Stimulated activated CD8-positive, alpha-beta memory T cell treated with anti-CD3 and anti-CD28 coated beads, Interleukin-12 subunit alpha, Interleukin-12 subunit beta, amount 100 ng/mL, for 4 hours (primary cell): Measurements from ENCODE around the gene TBC1D14.

ENCODE experiments used
- DNase-seq: peaks from one replicate; pipeline ENCODE4 v3.0.0-alpha.2; 2020; ENCODE audit warnings: low read depth

Gene TBC1D14

DNA sequence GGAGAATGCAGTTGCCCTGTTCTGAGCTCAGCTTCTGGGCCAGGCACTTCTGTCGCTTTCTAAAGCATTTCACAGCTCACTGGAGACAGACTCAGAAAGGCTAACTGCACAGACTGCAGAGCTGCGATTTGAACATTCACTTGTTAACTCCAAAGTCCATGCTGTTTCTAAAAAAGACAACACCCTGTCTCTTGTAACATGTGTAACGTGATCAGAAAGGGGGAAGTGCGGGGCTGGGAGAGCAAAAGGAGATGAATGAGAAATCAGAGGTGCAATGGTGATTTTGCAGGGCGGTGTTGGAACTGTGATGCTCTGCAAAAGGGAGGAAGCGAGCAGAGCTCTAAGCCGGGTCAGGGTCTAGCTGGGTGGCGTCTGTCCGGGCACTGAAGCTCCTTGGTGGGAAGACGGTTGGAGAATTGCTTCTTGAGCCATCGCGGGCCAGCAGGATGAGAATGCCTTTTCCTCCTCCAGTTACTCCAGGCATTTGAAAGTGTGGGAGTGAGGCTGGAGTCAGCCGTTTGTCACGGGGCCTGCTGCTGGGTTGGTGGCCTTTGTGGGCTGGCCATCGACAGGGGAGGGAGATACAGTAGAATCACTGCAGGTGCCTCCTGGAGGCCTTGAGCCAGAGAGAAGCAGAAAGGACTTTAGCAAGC is 20.3 kb downstream of the TBC1D14 start:
- no peak for DNase-seq

DNA sequence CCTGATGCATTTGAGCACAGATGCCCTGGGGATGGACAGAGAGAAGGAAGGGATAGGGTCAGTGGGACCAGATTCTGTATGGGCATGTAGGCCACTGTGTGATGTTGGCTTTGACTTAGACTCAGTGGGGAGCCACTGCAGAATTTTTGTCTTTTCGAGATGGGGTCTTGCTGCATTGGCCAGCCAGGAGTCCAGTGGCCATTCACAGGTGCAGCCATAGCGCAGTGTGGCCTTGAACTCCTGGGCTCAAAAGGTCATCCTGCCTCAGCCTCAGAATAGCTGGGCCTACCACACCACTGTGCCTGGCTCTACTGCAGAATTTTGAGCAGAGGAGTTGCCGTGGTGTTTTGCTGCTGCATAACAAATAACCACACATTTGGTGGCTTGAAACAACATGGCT is 22.8 kb downstream of the TBC1D14 start:
- no peak for DNase-seq

DNA sequence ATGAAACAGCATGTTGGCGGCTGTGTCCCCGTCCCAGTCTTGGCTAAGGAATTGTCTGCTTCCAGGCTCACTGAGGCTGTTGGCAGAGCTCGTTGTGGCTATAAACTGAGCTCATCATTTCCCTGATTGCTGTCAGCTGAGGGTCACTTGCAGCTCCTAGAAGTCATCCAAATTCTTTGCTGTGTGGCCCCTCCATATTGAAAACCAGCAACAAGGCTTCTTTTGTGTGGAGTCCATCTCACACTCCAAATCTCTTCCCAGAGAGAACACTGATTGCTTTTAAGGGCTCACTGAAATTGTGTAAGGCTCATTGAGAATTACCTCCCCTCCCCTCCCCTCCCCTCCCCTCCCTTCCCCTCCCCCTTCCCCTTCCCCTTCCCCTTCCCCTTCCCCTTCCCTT is 23.3 kb downstream of the TBC1D14 start:
- DNase-seq: no peak

DNA sequence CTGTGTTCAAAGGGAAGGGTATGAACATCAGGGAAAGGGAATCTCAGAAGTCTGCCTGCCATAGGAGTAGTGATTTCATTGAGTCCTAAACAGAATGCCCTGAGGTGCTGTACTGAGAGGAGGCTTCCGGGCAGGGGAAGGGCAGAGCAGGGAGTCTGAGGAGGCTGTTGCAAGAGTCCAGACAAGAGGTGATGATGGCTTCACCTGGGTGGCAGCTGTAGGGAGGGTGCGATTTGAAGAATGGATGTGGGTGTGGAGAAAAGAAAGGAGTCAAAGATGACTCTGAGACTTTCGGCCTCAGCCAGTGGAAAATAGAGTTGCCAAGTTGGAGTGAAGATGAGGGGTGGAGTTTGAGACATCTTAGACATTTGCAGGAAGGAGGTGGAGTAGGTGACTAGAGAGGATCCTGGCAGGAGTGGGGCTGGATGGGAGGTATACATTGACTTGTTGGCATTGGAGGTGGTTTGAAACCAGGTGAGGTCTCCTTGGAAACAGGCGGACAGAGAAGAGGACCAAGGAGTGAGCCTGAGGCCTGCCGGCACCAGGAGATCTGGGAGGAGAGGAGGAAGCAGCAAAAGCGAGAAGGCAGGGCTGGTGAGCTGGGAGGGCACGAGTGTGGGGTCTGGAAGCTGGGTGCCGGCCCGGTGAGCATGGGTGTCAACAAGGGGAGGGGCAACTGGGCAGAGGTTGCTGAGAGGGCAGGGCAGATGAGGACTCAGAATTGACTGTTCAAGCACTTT is 24.2 kb downstream of the TBC1D14 start:
- DNase-seq: no peak

DNA sequence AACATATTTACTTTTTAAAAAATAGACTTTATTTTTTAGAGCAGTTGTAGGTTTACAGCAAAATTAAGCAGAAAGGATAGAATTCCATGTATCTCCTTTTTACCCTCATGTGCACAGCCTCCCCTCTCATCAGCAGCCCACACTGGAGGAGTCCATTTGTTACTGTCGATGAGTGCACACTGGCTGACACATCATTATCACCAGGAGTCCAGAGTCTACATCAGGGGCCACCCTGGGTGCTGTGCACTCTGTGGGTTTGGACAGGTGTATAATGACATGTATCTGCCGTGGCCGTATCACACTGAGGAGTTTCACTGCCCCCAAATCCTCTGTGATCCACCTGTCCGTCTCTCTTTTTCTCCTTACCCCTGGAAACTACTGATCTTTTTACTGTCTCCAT is 26.3 kb downstream of the TBC1D14 start:
- DNase-seq: no peak

DNA sequence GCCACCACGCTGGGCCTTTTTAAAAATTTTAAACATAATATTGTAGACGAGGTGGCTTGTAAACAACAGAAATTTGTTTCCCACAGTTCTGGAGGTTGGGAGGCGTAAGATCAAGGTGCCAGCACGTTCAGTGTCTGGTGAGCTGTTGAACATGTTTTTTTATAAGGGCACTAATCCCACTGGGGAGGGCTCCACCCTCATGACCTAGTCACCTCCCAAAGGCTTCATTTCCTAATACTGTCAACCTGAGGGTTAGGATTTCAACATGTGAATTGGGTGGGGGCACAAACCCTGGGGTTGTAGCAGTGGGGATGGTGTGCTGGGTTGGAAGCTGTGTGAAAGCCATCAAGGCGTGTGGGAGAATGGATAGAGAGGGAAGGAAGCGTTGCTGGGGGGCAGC is 27.6 kb downstream of the TBC1D14 start:
- DNase-seq: no peak

DNA sequence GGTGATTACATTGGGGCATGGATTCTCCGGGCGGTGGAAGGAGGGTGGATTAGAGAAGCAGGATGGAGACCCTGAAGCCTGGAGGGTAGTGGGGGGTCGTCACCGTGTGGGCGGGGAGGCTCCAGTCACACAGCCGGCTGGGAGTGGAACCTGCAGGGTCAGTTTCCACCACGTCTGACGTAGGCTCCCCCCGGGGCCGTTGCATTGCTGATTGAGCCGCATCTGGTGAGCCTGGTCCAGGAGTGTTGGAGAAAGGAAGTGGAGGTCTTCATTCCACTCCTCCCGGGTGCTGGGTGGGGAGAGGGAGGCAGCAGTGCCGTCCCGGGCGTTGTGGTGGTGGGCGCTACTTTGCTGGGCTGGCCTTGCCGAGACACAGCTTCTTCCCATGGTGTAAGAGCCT is 28.1 kb downstream of the TBC1D14 start:
- DNase-seq: no peak

DNA sequence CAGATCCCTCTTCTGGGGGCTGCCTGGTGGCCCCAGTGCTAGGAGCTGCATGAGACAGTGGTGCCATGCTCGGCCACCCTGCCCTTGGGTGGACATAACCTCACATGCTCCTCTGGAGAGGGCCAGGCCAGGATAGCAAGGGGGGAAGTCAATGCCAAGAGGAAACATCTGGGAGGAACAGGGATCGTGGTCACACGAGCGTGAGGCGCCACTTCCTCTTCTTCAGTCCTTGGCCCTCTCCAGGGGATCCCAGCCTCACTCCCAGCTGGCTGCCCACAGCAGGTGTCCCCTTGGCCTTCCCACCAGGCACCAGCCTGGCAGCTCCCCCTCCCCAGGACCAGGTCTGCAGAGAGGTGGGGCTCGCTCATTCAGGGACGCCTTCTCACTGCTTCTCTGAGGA is 28.6 kb downstream of the TBC1D14 start:
- DNase-seq: no peak

DNA sequence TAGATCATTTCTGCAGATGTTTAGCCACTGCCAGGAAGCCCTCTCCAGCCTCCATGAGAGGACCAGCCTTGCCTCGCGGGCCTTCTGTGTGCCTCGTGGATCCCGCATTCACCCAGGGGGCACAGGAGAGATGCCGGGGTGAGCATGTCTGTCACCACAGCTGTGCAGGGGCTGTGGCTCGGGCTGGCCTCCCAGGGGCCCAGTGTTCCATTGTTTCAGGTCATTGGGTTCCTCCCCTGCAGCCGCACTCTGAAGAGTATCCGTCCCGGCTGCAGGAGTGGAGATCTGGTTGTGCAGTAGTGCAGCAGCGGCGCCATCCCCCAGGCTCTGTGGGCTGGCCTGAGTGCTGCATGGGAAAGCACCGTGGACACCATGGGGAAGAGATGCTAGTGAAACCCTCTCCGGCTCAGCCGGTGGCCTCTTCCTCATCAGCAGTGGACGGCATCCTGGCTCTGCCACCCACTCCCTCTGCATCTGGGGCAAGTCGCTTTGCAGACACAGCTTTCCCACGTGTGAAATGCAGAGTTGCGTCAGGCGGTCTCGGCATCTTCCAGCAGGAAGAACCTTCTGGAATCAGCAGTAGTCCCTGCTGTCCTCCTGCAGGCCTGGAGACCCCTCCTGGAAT is 29.1 kb downstream of the TBC1D14 start:
- no peak for DNase-seq

DNA sequence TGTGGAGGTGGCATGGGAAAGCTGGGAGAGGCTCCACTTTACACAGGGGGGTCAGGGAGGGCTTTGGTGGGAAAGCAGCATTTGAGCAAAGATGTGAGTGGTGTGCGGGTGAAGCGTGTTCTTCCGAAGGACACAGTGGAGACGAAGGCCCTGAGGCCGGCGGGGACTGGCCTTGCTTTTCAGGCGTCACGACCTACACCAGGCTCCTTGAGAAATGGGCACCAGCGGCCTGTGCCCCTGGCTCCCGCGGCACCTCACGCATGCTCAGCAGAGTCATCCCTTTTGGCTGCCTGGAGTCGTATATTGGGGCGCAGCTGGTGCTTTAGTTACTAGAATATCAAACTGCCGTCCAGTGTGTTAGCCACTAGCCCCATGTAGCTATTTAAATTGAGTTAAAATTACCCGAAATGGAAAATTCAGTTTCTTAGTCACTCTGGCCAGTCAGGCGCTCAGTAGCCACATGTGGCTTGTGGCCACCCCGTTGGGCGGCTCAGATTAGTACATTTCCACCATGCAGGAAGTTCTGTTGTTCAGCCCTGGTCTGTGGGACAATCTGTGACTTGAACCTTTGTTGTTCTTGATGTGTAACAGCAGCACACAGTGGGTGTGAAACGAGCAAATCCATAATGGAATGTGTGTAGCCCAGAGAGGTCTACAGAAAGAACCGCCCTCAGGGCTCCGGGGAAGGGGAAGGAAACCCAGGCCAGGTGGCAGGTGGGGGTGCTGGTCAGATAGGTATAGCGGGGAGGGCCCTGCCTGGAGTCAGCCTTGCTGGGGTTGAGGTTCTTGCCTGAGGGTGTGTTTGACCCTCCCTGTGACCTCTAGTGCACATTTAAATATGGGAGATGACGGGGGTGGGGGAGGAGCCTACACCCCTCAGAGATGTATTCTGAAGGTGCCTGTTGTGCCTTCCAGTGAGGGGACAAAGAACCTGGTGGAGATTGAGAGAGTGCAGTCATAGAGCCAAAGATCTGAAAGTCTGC is 30.4 kb downstream of the TBC1D14 start:
- no peak for DNase-seq

DNA sequence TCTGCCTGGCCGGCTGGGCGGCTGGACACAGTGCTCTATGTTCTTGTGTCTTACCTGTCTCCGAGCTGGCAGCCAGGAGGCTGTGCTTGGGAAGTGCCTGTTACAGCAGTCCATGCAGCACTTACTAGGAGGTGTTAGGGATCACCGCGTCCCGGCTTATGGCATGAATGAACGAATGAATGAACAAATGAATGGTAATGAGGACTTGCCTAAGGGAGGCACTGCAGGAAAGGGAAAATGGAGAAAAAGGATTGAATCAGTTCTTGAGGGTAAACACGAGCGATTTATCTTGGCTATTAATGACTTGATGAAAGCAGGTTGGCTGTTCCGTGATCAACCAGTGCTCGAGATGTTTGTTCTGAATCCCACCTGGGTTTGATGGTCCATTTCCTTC is 31.1 kb downstream of the TBC1D14 start:
- DNase-seq: no peak

DNA sequence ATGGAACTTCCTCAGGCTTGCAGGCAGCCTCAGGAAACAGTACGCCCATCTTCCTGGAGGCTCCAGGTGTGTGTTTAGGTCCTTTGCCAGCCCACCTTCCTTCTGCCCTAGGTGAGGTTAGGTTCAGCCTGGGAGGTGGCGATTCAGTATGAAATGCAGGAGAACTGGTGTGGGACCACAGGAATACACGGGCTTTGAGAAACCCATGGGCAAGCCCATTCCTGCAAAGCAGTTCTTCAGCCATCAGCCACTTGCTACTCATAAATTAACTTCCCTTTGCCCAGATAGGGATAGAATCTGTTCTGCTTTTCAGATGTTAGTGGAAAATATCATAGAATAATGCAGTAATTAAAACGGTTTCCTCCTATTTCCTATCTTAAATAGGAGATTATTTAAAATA is 32.2 kb downstream of the TBC1D14 start:
- DNase-seq: no peak

DNA sequence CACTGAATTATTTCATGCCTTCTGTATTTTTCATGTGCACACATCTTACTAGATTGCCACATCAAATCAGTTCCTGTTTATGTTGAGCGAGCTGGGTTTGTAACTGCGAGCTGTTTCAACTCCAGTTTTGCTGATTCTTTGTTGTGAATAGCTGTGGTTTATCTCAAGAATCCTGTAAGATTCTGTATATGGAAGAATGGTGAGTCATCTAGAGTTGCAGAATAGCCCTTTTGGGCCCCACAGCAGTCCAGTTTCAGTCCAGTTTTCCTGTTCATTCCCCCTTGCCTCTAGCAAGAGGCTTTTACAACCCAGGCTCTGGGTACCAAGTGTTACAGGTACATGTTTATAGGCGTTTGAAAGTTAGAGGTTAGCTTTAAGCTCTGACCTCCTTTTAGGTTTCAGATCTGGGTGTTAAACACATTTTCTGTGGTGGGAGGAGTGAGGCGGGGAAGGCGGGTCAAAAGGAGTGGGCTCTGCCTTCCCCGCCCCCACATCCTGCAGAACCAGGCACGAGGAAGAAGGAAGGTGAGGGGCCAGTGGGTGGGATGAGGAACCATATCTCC is 32.7 kb downstream of the TBC1D14 start:
- DNase-seq: no peak

DNA sequence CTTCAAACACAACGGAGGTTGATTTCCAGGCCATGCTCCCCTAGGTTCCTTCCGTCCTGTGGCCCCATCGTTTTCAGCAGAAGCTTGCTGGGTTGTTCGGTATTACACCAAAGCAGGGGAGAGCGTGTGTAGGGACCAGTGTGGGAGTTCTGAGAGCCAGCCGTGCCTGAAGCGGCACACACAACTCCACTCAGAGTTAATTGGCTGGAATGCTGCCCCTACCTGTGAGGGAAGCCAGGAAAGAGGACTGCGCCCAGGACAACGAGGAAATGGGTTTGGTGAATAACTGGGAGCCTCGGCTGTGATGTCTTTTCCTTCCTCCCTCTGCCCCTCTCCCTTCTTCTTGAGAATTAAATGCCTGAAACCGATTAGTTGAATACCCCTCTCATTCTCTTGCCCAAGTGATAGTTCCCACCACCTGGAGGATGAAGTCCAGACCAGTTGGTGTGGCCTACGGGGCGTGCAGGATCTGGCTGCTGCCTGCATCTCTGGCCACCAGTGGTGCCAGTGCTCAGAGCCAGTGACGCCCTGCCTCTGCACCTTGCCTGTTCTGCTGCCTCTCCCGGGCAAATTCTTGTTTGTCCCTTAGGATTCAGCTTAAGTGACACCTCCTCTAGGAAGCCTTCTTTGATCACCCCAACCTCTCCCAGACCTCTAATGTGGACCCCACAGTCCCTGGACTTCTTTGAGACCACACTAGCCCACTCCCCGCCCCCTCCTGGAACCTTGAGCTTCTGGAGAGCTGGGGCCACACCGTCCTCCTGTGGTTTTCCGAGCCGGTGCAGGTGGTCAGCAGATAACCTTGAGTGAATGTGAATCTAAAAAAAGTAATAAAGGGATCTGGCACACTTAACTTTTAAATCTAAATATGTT is 33.6 kb downstream of the TBC1D14 start:
- DNase-seq: no peak

DNA sequence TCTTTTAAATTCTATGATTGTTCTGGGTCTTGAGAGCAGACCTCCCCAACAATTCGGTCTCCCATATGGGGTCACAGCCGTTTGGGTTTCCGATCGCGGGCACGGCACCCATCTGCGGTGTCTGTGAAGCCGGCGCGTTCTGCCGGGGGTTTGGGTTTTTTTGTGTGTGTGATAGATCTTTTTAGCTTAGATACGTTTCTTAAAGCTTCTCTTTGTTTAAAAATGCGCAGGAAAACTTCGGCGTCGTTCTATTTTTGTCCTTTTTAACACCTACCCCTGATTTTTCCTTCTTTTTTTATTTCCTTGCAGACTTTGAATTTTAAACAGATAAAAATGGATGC is 34.2 kb downstream of the TBC1D14 start:
- no peak for DNase-seq

DNA sequence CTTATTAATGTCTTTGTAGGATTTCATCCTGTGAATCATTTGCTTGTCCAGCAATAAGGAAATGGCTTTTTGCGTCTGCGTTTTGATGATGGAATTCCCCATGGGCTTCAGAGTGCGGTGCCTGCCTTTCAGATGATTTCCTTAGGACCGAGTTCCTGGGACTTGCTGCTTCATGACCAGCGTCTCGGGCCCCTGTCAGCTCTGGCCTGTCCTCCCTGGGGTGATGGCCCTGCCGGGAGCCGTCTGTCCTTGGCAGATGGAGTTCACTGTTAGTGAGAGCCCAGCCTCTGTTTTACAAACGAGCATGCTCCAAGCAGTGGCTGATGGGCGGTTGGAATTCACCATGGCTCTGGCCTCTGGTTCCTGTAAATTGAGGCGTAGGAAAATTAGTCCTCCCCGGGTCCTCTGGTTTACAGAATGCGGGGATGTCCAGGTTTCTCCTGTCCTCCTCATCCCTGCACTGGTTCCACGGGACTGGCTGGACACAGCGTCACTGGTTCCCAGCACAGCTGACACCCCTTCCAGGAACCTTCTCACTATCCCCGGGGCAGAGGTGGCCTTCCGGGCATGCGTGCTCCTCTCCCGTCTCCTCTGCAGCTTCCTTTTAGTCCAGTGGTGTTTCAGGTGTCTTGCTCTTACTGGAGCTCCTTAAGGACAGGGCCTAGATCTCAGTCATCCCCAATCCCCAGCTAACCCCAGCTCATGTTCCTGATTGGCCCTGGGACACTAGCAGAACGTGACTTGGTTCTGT is 34.9 kb downstream of the TBC1D14 start:
- no peak for DNase-seq

DNA sequence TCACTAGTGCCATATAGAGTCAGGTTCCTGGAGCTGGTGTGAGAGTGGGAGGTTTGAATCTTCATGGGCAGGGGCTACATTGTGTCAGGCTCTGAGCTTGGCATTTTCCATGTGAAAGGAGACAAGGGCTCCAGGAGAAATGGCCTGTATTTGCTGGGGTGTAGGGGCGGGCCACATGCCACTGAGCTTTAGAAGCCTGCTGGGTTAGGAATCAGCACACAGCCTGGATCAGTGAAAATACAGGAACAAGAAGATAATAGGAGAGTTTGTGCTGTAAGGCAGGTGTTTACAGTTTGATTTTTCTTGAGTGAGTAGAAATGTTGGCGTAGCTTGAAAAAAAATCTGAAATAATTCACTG is 35.4 kb downstream of the TBC1D14 start:
- DNase-seq: no peak

DNA sequence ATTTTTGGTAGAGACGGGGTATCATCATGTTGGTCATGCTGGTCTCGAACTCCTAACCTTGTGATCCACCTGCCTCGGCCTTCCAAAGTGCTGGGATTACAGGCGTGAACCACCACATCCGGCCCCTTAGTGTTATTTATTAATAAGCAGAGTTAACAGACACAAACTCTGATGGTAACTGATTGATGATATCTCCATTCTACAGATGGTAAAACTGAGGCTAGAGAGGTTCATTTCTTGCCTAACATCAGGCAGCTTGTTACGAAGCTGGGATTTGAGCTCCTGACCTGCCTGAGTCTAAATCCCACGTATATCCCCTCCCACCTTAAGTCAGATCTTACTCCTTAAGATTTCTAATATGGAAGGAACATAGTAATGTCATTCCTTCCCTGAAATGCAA is 36.9 kb downstream of the TBC1D14 start:
- no peak for DNase-seq

DNA sequence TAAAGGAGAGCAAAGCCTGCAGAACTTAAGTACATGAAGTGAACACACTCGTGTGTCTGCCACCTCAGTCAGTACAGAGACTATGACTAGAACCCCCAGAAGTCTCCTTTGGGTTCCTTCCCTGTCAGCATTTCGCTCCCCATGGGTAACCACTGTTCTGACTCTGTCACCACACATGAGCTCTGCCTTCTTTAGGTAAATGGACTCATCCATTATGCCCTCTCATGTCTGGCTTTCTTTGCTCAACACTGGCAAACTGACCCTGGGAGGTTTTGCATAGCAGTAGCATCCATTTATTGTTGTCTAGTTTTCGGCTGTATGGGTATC is 38.5 kb downstream of the TBC1D14 start:
- no peak for DNase-seq

DNA sequence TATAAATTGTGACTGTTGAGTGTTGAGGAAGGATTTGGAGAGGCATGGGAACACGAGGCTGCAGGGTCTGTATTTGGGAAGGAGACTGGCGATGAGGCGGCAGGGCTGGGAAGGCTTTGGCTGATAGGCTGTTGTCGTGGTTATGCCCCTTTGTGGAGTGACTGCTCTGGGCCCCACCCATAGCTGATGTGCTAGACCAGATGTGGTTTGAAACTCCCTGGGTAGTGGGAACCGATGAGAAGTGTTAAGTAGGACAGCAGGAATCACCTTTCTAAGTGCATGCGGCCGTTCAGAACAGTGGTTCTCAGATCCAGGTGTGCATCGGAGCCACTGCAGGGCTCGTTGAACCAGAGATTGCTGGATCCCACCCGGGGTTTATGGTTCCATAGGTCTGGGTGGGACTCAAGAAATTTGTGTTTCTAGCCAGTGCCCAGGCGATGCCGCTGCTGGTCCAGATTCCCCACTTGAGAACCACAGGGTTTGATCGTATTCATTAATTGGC is 42.3 kb downstream of the TBC1D14 start:
- DNase-seq: no peak
